HG03558 (cell line): ENCODE measurements around the gene KIRREL1.

Experiments used
- ATAC-seq: cut with Tn5 transposase; IDR thresholded peaks from one replicate; pipeline ENCODE4 v1.9.1; 2021; ENCODE audit warnings: moderate number of reproducible peaks; ENCODE audit not compliant: unreplicated experiment; ENCODE audit errors: extremely low read depth

Gene KIRREL1

GRCh38 chr1:158099185-158099584, 105.7 kb downstream of the KIRREL1 start:
- no peak for ATAC-seq

- no peak for ATAC-seq
These were observed 107.1 kb downstream of the KIRREL1 start for GRCh38 chr1:158100498-158100897.

- ATAC-seq = no peak
These were observed 108.0 kb downstream of the KIRREL1 start for GRCh38 chr1:158101455-158101854.

GRCh38 chr1:158101927-158102326, 108.5 kb downstream of the KIRREL1 start:
- no peak for ATAC-seq

- no peak for ATAC-seq
These were observed 109.6 kb downstream of the KIRREL1 start for GRCh38 chr1:158102881-158103674.

- ATAC-seq = no peak
These were observed 110.5 kb downstream of the KIRREL1 start for GRCh38 chr1:158103861-158104522.

- ATAC-seq = no peak
These were observed 111.4 kb downstream of the KIRREL1 start for GRCh38 chr1:158104891-158105290.

GRCh38 chr1:158105352-158106095, 112.1 kb downstream of the KIRREL1 start:
- ATAC-seq = no peak

- ATAC-seq = no peak
These were observed 114.5 kb downstream of the KIRREL1 start for GRCh38 chr1:158107916-158108315.

GRCh38 chr1:158112994-158113758, 119.7 kb downstream of the KIRREL1 start:
- ATAC-seq = no peak

GRCh38 chr1:158113759-158114127, 120.3 kb downstream of the KIRREL1 start:
- ATAC-seq = no peak

GRCh38 chr1:158115126-158115525, 121.7 kb downstream of the KIRREL1 start:
- no peak for ATAC-seq

- no peak for ATAC-seq
These were observed 123.1 kb downstream of the KIRREL1 start for GRCh38 chr1:158116311-158117167.

GRCh38 chr1:158117854-158118704, 124.6 kb downstream of the KIRREL1 start:
- no peak for ATAC-seq

- no peak for ATAC-seq
These were observed 125.4 kb downstream of the KIRREL1 start for GRCh38 chr1:158118713-158119402.

GRCh38 chr1:158119976-158120653, 126.7 kb downstream of the KIRREL1 start:
- no peak for ATAC-seq

GRCh38 chr1:158121604-158122254, 128.3 kb downstream of the KIRREL1 start:
- ATAC-seq = no peak
